H9 (cell line): ENCODE data around the gene TMEM95. TPM values are rescaled to one million over a fixed set of nuclear protein-coding genes. Genes with fewer than 3 reads are reported as not detected.

Experiments used
- DNase-seq: peaks from one replicate; pipeline ENCODE4 v3.0.0-alpha.2; 2017
- H2AFZ ChIP-seq: one replicate; pipeline ENCODE4 v1.6.1; 2013; ENCODE audit warnings: mild to moderate bottlenecking, low read length, control low read depth, moderate library complexity
- H2AK5ac ChIP-seq: 2 replicates; pipeline ENCODE4 v1.6.1; 2013; ENCODE audit warnings: low read length, control low read depth, mixed read lengths; ENCODE audit not compliant: insufficient read length
- H2BK120ac ChIP-seq: one replicate; pipeline ENCODE4 v1.6.1; 2013; ENCODE audit warnings: low read depth, mild to moderate bottlenecking, low read length, control low read depth, inconsistent platforms; ENCODE audit not compliant: poor library complexity, severe bottlenecking
- H2BK12ac ChIP-seq: 2 replicates; pipeline ENCODE4 v1.6.1; 2013; ENCODE audit warnings: low read length, control low read depth, mixed read lengths, low read depth; ENCODE audit not compliant: insufficient read length
- H2BK15ac ChIP-seq: 2 replicates; pipeline ENCODE4 v1.6.1; 2013; ENCODE audit warnings: low read depth, low read length, control low read depth
- H2BK20ac ChIP-seq: one replicate; pipeline ENCODE4 v1.6.1; 2013; ENCODE audit warnings: low read depth, mild to moderate bottlenecking, low read length, control low read depth, inconsistent platforms; ENCODE audit not compliant: poor library complexity, severe bottlenecking
- H2BK5ac ChIP-seq: 2 replicates; pipeline ENCODE4 v1.6.1; 2013; ENCODE audit warnings: low read length, control low read depth, mixed read lengths; ENCODE audit not compliant: insufficient read length
- H3K14ac ChIP-seq: 2 replicates; pipeline ENCODE4 v1.6.1; 2013; ENCODE audit warnings: low read length, control low read depth; ENCODE audit not compliant: insufficient read depth
- H3K18ac ChIP-seq: 2 replicates; pipeline ENCODE4 v1.6.1; 2013; ENCODE audit warnings: low read depth, mild to moderate bottlenecking, mixed read lengths, low read length, control low read depth; ENCODE audit not compliant: insufficient read length
- H3K23ac ChIP-seq: 2 replicates; pipeline ENCODE4 v1.6.1; 2013; ENCODE audit warnings: low read length, control low read depth, mixed read lengths, low read depth; ENCODE audit not compliant: insufficient read length
- H3K23me2 ChIP-seq: 2 replicates; pipeline ENCODE4 v1.6.1; 2013; ENCODE audit warnings: low read depth, mild to moderate bottlenecking, mixed read lengths, low read length, control low read depth; ENCODE audit not compliant: insufficient read length, poor library complexity, severe bottlenecking
- H3K27ac ChIP-seq: 2 replicates; pipeline ENCODE4 v1.5.1; 2013; ENCODE audit warnings: low read length, control low read depth, mixed read lengths, low read depth; ENCODE audit not compliant: insufficient read length
- H3K27me3 ChIP-seq: 2 replicates; pipeline ENCODE4 v1.6.1; 2013; ENCODE audit warnings: low read length, control low read depth, inconsistent platforms; ENCODE audit not compliant: insufficient read depth
- H3K4ac ChIP-seq: 2 replicates; pipeline ENCODE4 v1.6.1; 2013; ENCODE audit warnings: low read depth, mild to moderate bottlenecking, control low read depth, inconsistent platforms, low read length, moderate library complexity
- H3K4me1 ChIP-seq: 2 replicates; pipeline ENCODE4 v1.6.1; 2013; ENCODE audit warnings: low read length, control low read depth, inconsistent platforms; ENCODE audit not compliant: insufficient read depth
- H3K4me2 ChIP-seq: 2 replicates; pipeline ENCODE4 v1.6.1; 2013; ENCODE audit warnings: low read length, control low read depth, mixed read lengths; ENCODE audit not compliant: insufficient read length, insufficient read depth
- H3K56ac ChIP-seq: 2 replicates; pipeline ENCODE4 v1.6.1; 2013; ENCODE audit warnings: low read depth, mild to moderate bottlenecking, mixed read lengths, low read length, control low read depth; ENCODE audit not compliant: insufficient read length
- H3K79me1 ChIP-seq: 2 replicates; pipeline ENCODE4 v1.6.1; 2013; ENCODE audit warnings: low read depth, mild to moderate bottlenecking, moderate library complexity, low read length, control low read depth, inconsistent platforms; ENCODE audit not compliant: insufficient read depth, poor library complexity, severe bottlenecking
- H3K79me2 ChIP-seq: 2 replicates; pipeline ENCODE4 v1.6.1; 2013; ENCODE audit warnings: low read length, control low read depth, inconsistent platforms; ENCODE audit not compliant: insufficient read depth
- H3K9ac ChIP-seq: 2 replicates; pipeline ENCODE4 v1.6.1; 2013; ENCODE audit warnings: low read length, control low read depth, mixed read lengths; ENCODE audit not compliant: insufficient read length; ENCODE audit errors: extremely low read depth
- H3K9me3 ChIP-seq: one replicate; pipeline ENCODE4 v1.6.1; 2013; ENCODE audit warnings: low read depth, low read length, inconsistent platforms; ENCODE audit not compliant: control insufficient read depth
- H3T11ph ChIP-seq: one replicate; pipeline ENCODE4 v1.6.1; 2013; ENCODE audit warnings: mild to moderate bottlenecking, low read length, control low read depth, inconsistent platforms
- H4K20me1 ChIP-seq: one replicate; pipeline ENCODE4 v1.6.1; 2013; ENCODE audit not compliant: control insufficient read depth, insufficient read length, insufficient read depth
- H4K5ac ChIP-seq: 2 replicates; pipeline ENCODE4 v1.6.1; 2013; ENCODE audit warnings: low read depth, mild to moderate bottlenecking, mixed read lengths, low read length, control low read depth; ENCODE audit not compliant: insufficient read length
- H4K8ac ChIP-seq: replicated peaks from 2 replicates; pipeline ENCODE4 v1.6.1; 2013; ENCODE audit warnings: low read length, control low read depth, mixed read lengths, low read depth; ENCODE audit not compliant: insufficient read length
- H4K91ac ChIP-seq: 2 replicates; pipeline ENCODE4 v1.6.1; 2013; ENCODE audit warnings: low read depth, mild to moderate bottlenecking, moderate library complexity, mixed read lengths, low read length, control low read depth; ENCODE audit not compliant: insufficient read length
- H3K27ac Mint-ChIP-seq, 3 experiments: 2 replicates in 2 of 3; 3 replicates in 1 of 3; pipeline ENCODE4 v1.8.0; 2020 to 2021; ENCODE audit warnings: mixed read lengths in 3 of 3, mild to moderate bottlenecking in 1 of 3, moderate library complexity in 1 of 3
- H3K27me3 Mint-ChIP-seq: 2 replicates; pipeline ENCODE4 v1.8.0; 2021; ENCODE audit warnings: low read depth, mild to moderate bottlenecking, moderate library complexity, mixed read lengths
- H3K36me3 Mint-ChIP-seq, 3 experiments: 2 replicates in 2 of 3; 3 replicates in 1 of 3; pipeline ENCODE4 v1.8.0; 2020 to 2021; ENCODE audit warnings: low read depth in 3 of 3, mixed read lengths in 3 of 3; ENCODE audit not compliant: insufficient read depth in 1 of 3
- H3K4me1 Mint-ChIP-seq, 2 experiments: 2 replicates each; pipeline ENCODE4 v1.8.0; 2020; ENCODE audit warnings: mixed read lengths in 2 of 2
- H3K4me3 Mint-ChIP-seq, 2 experiments: 2 replicates in 1 of 2; 3 replicates in 1 of 2; pipeline ENCODE4 v1.8.0; 2020 to 2021; ENCODE audit warnings: mild to moderate bottlenecking in 2 of 2, mixed read lengths in 2 of 2, moderate library complexity in 1 of 2
- H3K9me3 Mint-ChIP-seq, 2 experiments: 2 replicates in 1 of 2; 3 replicates in 1 of 2; pipeline ENCODE4 v1.8.0; 2020; ENCODE audit warnings: mild to moderate bottlenecking in 2 of 2, mixed read lengths in 2 of 2, moderate library complexity in 1 of 2
- WGBS: extraction: QIAGEN DNeasy Blood & Tissue Kit; methylation state at CpG from one replicate; pipeline ENCODE4 v1.1.7; 2013; ENCODE audit warnings: missing lambda C conversion rate, low lambda C conversion rate, mixed read lengths; ENCODE audit not compliant: insufficient read length; ENCODE audit errors: extremely low coverage; 5-methylcytosine and 5-hydroxymethylcytosine counted together
- total RNA-seq: library from RNA; stranded (reverse); gene quantifications from 2 replicates; pipeline ENCODE4 v1.2.1, GENCODE V29; 2021
- TF ChIP-seq, protein P1 (sequence below): fragments of 200-600 bp; sonication (generic); conservative IDR thresholded peaks from 3 replicates; pipeline ENCODE4 v1.8.0; 2021; ENCODE audit warnings: antibody characterized with exemption, mild to moderate bottlenecking

TMEM95 gene
- total RNA-seq, 1 experiment from 2014 or later: not detected

DNA sequence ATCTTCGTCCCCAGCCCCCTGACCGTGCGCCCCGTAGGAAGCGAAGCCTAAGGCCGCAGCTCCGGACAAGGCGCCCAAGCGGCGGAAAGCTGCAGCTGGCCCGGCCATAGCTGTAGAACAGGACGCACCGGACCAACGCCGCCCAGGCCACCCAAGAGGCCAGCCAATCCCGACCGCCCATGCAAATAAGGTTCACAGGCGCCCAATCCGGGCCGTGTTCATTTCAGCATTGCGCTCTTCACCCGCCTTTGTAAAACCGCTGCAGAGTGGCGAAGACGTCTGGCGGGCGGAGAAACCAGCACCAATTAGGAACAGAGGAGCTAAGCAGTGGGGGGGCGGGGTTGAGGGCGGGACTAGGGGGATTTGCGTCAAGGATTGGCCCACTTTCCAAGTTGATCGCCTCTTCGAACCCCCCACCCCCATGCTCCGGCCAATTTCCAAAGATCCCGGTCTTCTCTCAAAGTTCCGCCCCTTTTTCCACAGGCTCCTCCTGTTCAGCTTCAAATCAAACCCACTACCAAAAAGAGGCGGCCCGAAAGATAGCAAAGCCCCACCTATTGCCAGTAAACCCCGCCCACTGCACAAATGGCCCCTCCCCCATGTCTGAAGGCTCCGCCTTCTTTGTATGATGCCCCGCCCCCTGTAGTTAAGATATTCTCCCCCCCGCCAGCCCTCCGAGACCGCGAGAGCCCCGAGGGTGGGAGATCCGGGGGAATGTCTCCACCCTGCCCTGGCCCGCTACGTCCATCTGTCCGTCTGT lies 49.2 kb downstream of the TMEM95 start, which contains the start of gene TMEM256:
TSS of gene TMEM256 (minus strand) at position 121 of the 760 bp plus-strand sequence. CDS start at position 108, 13 bp downstream.
- Histone ChIP-seq H2BK20ac (no peak within 1 kb of the TSS), H3K27ac (no peak within 1 kb of the TSS), H2AFZ (no peak within 1 kb of the TSS), H3K4me2 (peak within 1 kb of the TSS; percentile 78), H2BK15ac (no peak within 1 kb of the TSS), H2BK120ac (no peak within 1 kb of the TSS), H3K56ac (no peak within 1 kb of the TSS), H3T11ph (no peak within 1 kb of the TSS), H4K5ac (no peak within 1 kb of the TSS), H3K79me2 (no peaks in the 10 kb centered on the region), H3K9ac (peak within 1 kb of the TSS; percentile 9), H3K18ac (no peak within 1 kb of the TSS), H2AK5ac (no peak within 1 kb of the TSS), H4K91ac (no peak within 1 kb of the TSS), H3K27me3 (no peaks in the 10 kb centered on the region), H2BK12ac (no peak within 1 kb of the TSS), H4K20me1 (no peaks in the 10 kb centered on the region), H2BK5ac (no peak within 1 kb of the TSS), H3K4me1 (no peaks in the 10 kb centered on the region; the same call in 1 of the 2 replicates), H3K14ac (peak within 1 kb of the TSS; percentile 34; the same call in 1 of the 2 replicates), H3K9me3 (no peaks in the 10 kb centered on the region), H3K23me2 (peaks cover 5% of the 10 kb centered on the region), H4K8ac (no peak within 1 kb of the TSS), H3K4ac (no peak within 1 kb of the TSS), H3K23ac (no peak within 1 kb of the TSS), H3K79me1 (no peaks in the 10 kb centered on the region)
- no CpG with 5 or more reads among the region's 49 CpGs for WGBS
- peak within 1 kb of the TSS; percentile 84 to 94 for H3K4me3 Mint-ChIP-seq
- DNase-seq: peak; percentile 100
- no peaks in the 10 kb centered on the region for H3K27me3 Mint-ChIP-seq
- no peaks in the 10 kb centered on the region for H3K9me3 Mint-ChIP-seq
- H3K4me1 Mint-ChIP-seq: peaks cover 26 to 37% of the 10 kb centered on the region in 2 experiments
- H3K36me3 Mint-ChIP-seq: peaks cover 6 to 15% (median 8%) of the 10 kb centered on the region in 3 experiments
- peak within 1 kb of the TSS; percentile 95 to 96 (median 96) for H3K27ac Mint-ChIP-seq
- TF ChIP-seq, protein P1, sequence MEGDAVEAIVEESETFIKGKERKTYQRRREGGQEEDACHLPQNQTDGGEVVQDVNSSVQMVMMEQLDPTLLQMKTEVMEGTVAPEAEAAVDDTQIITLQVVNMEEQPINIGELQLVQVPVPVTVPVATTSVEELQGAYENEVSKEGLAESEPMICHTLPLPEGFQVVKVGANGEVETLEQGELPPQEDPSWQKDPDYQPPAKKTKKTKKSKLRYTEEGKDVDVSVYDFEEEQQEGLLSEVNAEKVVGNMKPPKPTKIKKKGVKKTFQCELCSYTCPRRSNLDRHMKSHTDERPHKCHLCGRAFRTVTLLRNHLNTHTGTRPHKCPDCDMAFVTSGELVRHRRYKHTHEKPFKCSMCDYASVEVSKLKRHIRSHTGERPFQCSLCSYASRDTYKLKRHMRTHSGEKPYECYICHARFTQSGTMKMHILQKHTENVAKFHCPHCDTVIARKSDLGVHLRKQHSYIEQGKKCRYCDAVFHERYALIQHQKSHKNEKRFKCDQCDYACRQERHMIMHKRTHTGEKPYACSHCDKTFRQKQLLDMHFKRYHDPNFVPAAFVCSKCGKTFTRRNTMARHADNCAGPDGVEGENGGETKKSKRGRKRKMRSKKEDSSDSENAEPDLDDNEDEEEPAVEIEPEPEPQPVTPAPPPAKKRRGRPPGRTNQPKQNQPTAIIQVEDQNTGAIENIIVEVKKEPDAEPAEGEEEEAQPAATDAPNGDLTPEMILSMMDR: no peak
